Large intestine (tissue), 3 donors: ENCODE data around the gene HLF. TPM values are rescaled to one million over a fixed set of nuclear protein-coding genes. Genes with fewer than 3 reads are reported as not detected.

Experiments used
- DNase-seq, 2 donors: peaks; one replicate each; pipeline versions ENCODE4 v3.0.0 to v3.0.0-alpha.2; 2013
- H3K27ac ChIP-seq: one replicate; pipeline ENCODE4 v1.5.1; 2013; ENCODE audit warnings: low read length
- H3K27me3 ChIP-seq: 2 replicates; pipeline ENCODE4 v1.6.1; 2013; ENCODE audit warnings: low read length; ENCODE audit not compliant: control insufficient read depth, insufficient read depth
- H3K36me3 ChIP-seq: 2 replicates; pipeline ENCODE4 v1.6.1; 2013; ENCODE audit warnings: low read length; ENCODE audit not compliant: control insufficient read depth, insufficient read depth
- H3K4me1 ChIP-seq: one replicate; pipeline ENCODE4 v1.6.1; 2013; ENCODE audit warnings: low read length; ENCODE audit not compliant: control insufficient read depth, insufficient read depth
- H3K4me3 ChIP-seq: one replicate; pipeline ENCODE4 v1.5.1; 2013; ENCODE audit warnings: low read length
- H3K9me3 ChIP-seq: one replicate; pipeline ENCODE4 v1.6.1; 2013; ENCODE audit warnings: mild to moderate bottlenecking, low read depth, low read length, moderate library complexity; ENCODE audit not compliant: control insufficient read depth
- WGBS: methylation state at CpG from one replicate; pipeline ENCODE4 v1.1.5; 2013; ENCODE audit warnings: low lambda C conversion rate; ENCODE audit not compliant: insufficient coverage; 5-methylcytosine and 5-hydroxymethylcytosine counted together
- polyA plus RNA-seq: library from polyadenylated mRNA; unstranded; fragments of 120-200 nt; gene quantifications from one replicate; pipeline ENCODE4 v1.2.1, GENCODE V29; 2013

The HLF gene
- polyA plus RNA-seq, 1 donor: 1.6 TPM

GRCh38 chr17:55330344-55330933 is 65.7 kb downstream of the HLF start:
- no peak overlapping the region for H3K4me3 ChIP-seq
- H3K27ac ChIP-seq: peak overlapping the region; percentile 67
- H3K4me1 ChIP-seq: peaks cover 21% of the 10 kb centered on the region
- DNase-seq: peak; percentile 41 to 57
- WGBS: no CpG with 5 or more reads among the region's 8 CpGs
- no peaks in the 10 kb centered on the region for H3K27me3 ChIP-seq
- H3K9me3 ChIP-seq: no peaks in the 10 kb centered on the region
- H3K36me3 ChIP-seq: no peaks in the 10 kb centered on the region

GRCh38 chr17:55332296-55333041 is 67.7 kb downstream of the HLF start:
- Histone ChIP-seq H3K4me3 (no peak overlapping the region), H3K9me3 (no peaks in the 10 kb centered on the region), H3K27me3 (no peaks in the 10 kb centered on the region), H3K36me3 (no peaks in the 10 kb centered on the region), H3K27ac (no peak overlapping the region), H3K4me1 (peaks cover 15% of the 10 kb centered on the region)
- 55% methylated on average over 2 of the region's 15 CpGs for WGBS
- no peak for DNase-seq

GRCh38 chr17:55334285-55334684 is 69.5 kb downstream of the HLF start:
- H3K36me3 ChIP-seq: no peaks in the 10 kb centered on the region
- no CpG with 5 or more reads among the region's 4 CpGs for WGBS
- peaks cover 11% of the 10 kb centered on the region for H3K4me1 ChIP-seq
- H3K9me3 ChIP-seq: no peaks in the 10 kb centered on the region
- no peak overlapping the region for H3K27ac ChIP-seq
- H3K27me3 ChIP-seq: peaks cover 3% of the 10 kb centered on the region
- H3K4me3 ChIP-seq: no peak overlapping the region
- DNase-seq: no peak

- Histone ChIP-seq H3K9me3 (no peaks in the 10 kb centered on the region), H3K27ac (no peak overlapping the region), H3K27me3 (peaks cover 4% of the 10 kb centered on the region), H3K36me3 (no peaks in the 10 kb centered on the region), H3K4me1 (peaks cover 7% of the 10 kb centered on the region), H3K4me3 (no peak overlapping the region)
- 52% methylated on average over 4 of the region's 6 CpGs for WGBS
- DNase-seq: no peak
Observed at GRCh38 chr17:55334881-55335540, 70.3 kb downstream of the HLF start.

GRCh38 chr17:55335625-55336024 is 70.9 kb downstream of the HLF start:
- no peak for DNase-seq
- Histone ChIP-seq H3K4me1 (peaks cover 5% of the 10 kb centered on the region), H3K4me3 (no peak overlapping the region), H3K36me3 (no peaks in the 10 kb centered on the region), H3K9me3 (no peaks in the 10 kb centered on the region), H3K27ac (no peak overlapping the region), H3K27me3 (peaks cover 7% of the 10 kb centered on the region)

GRCh38 chr17:55336426-55336825 is 71.7 kb downstream of the HLF start:
- no peak for DNase-seq
- Histone ChIP-seq H3K9me3 (no peaks in the 10 kb centered on the region), H3K27ac (no peak overlapping the region), H3K36me3 (no peaks in the 10 kb centered on the region), H3K4me3 (no peak overlapping the region), H3K4me1 (no peaks in the 10 kb centered on the region), H3K27me3 (peaks cover 7% of the 10 kb centered on the region)
- WGBS: no CpG with 5 or more reads among the region's 2 CpGs

GRCh38 chr17:55340176-55340575 is 75.4 kb downstream of the HLF start:
- no peak for DNase-seq
- Histone ChIP-seq H3K27ac (no peak overlapping the region), H3K9me3 (no peaks in the 10 kb centered on the region), H3K4me1 (no peaks in the 10 kb centered on the region), H3K4me3 (no peak overlapping the region), H3K36me3 (no peaks in the 10 kb centered on the region), H3K27me3 (peaks cover 7% of the 10 kb centered on the region)
- 82% methylated on average over 1 of the region's 3 CpGs for WGBS

GRCh38 chr17:55340686-55341085 is 75.9 kb downstream of the HLF start:
- no peak for DNase-seq
- Histone ChIP-seq H3K27me3 (peaks cover 7% of the 10 kb centered on the region), H3K27ac (no peak overlapping the region), H3K36me3 (no peaks in the 10 kb centered on the region), H3K4me1 (no peaks in the 10 kb centered on the region), H3K4me3 (no peak overlapping the region), H3K9me3 (no peaks in the 10 kb centered on the region)
- WGBS: no CpG with 5 or more reads among the region's 3 CpGs

GRCh38 chr17:55341432-55341831 is 76.7 kb downstream of the HLF start:
- no peak overlapping the region for H3K4me3 ChIP-seq
- no peaks in the 10 kb centered on the region for H3K9me3 ChIP-seq
- no peaks in the 10 kb centered on the region for H3K4me1 ChIP-seq
- WGBS: no CpG with 5 or more reads among the region's 5 CpGs
- H3K27me3 ChIP-seq: peaks cover 7% of the 10 kb centered on the region
- no peaks in the 10 kb centered on the region for H3K36me3 ChIP-seq
- DNase-seq: no peak
- no peak overlapping the region for H3K27ac ChIP-seq

GRCh38 chr17:55342800-55343585 is 78.2 kb downstream of the HLF start:
- no peak for DNase-seq
- H3K9me3 ChIP-seq: no peaks in the 10 kb centered on the region
- H3K36me3 ChIP-seq: no peaks in the 10 kb centered on the region
- no peaks in the 10 kb centered on the region for H3K4me1 ChIP-seq
- H3K4me3 ChIP-seq: no peak overlapping the region
- no peak overlapping the region for H3K27ac ChIP-seq
- WGBS: no CpG with 5 or more reads among the region's 6 CpGs
- H3K27me3 ChIP-seq: peaks cover 10% of the 10 kb centered on the region
